Stimulated activated naive CD4-positive, alpha-beta T cell (primary cell): ENCODE measurements around the gene PCGF3.
A peak's percentile ranks its signal among the peaks of the same experiment; 100 is the strongest.
"Not testable (repeated sequence)": the region's sequence is repeated elsewhere in the genome, so short reads cannot be mapped to it uniquely, and the experiment has no call there.

Source experiments
- DNase-seq, 6 experiments: peaks; one replicate each; lab custom pipeline; 2025; lab: John Stamatoyannopoulos, UW

PCGF3 gene

GRCh38 chr4:668219-668618, 37.4 kb upstream of the PCGF3 start:
- DNase-seq: not testable (repeated sequence)

GRCh38 chr4:669806-670559, 35.6 kb upstream of the PCGF3 start:
- not testable (repeated sequence) for DNase-seq

GRCh38 chr4:671769-672168, 33.9 kb upstream of the PCGF3 start:
- DNase-seq: no peak

DNA sequence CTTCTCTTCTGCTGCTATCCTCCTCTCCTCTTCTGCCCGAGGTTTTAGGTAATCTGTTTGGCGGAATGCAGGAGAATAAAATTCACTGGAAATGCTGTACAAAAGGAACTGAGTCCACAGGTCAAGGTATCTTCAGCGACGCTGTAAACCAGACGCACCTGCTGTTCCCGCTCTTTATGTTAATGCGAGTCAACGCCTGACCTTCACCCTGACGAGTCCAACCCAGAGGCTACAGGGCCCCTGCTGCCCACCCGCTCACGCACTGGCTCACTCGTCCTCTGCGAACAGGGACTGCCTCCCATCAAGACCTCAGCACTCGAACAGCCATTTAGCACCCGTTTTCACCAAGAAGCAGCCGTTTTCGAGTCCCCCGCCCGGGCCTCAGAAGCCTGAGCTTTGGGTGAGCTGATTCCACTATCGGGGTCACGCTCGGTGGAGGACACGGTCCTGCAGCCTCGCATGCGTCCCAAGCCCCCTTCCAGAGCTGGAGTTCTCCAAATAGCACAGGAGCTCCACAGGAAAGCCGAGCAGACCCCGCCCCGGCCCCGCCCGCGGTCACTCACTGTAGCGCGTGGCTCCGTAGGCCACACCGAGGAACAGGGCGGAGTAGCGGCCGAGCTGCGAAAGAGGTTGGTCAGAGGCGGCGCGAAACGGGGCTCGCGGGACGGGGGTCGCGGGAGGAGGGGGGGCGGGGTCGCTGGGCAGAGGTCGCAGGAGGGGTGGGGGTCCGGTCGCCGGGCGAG, 32.1 kb upstream of the PCGF3 start:
- DNase-seq: peak in 1 of 6 experiments; percentile 46

DNA sequence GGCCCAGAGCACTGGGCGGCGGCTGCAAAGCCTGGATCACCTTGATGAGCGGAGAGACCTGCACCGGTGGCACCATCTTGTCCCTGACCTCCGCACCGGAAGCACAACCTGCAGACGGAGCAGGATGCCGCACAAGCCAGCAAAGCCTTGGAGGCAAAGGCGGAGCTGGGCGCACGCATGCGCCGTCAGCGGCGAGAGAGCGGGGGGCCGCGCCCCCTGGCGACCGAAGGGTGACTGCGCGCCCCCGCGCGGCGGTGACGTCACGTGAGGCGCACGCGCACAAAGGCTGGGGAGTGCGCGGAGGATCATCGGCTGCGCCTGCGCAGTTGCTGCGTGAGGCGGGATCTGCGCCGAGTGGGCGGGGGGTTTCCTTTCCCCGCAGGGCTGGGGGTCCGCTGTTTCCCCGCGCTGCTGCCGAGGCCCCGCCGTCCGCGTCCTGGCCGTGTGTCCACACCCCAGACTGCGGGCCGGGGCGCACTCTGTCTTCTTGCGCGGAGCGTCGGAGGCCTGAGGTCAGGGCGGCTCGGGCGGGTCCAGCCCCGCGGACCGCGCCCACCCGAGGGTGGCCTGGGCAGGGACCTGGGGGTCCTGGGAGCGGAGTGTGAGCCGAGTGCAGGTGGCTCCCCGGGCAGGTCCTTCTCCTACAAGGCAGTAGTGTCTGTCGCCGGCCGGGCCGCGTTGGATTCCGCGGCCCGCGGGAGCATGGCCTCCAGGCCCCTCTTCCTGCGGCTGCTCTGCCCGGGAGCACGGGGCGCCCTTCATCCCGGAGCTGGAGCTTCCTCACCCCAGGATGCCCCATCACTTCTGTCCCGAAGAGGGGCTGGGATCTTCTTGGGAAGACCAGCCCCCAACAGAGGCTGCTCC, 31.2 kb upstream of the PCGF3 start, which contains the start of the genes ATP5ME and MYL5:
ATP5ME (minus strand) TSS at position 105 of the 864 bp plus-strand sequence; CDS start at position 76, 29 bp downstream.
MYL5 (plus strand) TSS at position 371 of the 864 bp plus-strand sequence. CDS start 3,485 bp downstream, outside the sequence.
- DNase-seq: peak; percentile 97 to 98 (median 98)

GRCh38 chr4:675036-675882, 30.4 kb upstream of the PCGF3 start:
- DNase-seq: peak in 2 of 6 experiments; percentile 31 to 45

DNA sequence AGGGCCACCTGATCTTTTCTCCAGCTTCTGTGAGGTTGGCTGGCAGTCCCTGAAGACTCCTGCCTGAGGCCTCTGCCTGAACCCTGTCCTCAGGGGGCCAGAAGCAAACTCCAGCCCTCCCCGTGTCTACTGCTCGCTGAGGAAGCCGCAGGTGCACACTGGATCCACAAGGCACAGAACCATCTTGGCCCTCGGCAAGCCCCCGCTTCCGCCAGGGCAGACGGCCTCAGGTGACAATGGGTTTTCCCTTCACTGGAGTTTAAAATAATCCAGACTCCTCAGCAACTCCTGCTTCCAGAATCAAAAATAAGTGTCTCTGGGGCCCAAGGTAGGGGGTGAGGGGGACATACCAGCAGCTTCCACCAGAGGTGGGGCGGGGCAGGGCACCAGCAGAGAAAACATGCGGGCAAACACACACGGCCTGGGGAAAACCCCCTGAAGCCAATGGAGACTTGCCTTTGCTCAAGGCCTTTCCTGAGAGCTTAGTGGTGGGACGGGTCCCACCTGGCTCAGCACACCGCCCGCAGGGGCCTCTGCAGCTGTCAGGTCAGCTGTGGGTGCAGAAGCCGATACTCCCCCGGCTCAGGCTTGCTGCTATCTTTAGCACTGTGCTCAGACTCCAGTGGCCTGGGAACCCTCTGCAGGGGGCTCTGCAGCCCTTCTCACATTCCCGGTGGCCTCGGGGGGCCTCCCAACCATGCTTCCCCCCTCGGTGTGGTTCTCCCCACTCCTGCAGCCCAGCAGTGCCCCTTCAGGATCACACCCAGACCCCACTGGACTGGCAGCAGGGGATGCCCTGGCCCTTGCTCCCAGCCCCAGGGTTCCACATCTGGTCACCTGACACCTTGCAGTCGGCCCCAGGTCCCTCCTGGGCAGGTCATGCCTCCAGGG, 29.4 kb upstream of the PCGF3 start:
- DNase-seq: no peak

GRCh38 chr4:676871-677235, 28.8 kb upstream of the PCGF3 start:
- no peak for DNase-seq

GRCh38 chr4:677431-678293, 28.0 kb upstream of the PCGF3 start:
- no peak for DNase-seq

- no peak for DNase-seq
Observed at GRCh38 chr4:678331-679103, 27.1 kb upstream of the PCGF3 start.

GRCh38 chr4:679104-679481, 26.5 kb upstream of the PCGF3 start:
- DNase-seq: no peak

GRCh38 chr4:679629-680028, 26.0 kb upstream of the PCGF3 start:
- DNase-seq: no peak

- DNase-seq: no peak
Observed at GRCh38 chr4:680091-680490, 25.5 kb upstream of the PCGF3 start.

DNA sequence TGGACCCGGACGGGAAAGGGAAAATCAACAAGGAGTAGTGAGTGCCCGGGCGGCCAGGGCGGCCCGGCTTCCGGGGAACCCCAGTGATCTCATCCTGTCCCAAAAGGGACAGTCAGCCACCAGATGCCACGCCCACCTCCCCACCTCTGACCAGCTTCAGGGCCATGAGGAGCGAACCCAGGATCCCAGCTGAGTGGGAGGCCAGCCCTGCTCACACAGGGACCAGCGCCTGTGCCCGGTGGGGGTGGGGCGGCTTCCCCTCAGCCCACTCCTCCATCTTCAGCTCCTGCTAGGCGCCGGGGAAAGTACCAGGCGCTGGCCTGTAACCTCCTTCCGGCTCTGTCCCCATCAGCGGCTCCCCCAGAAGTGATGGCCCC, 25.1 kb upstream of the PCGF3 start:
- no peak for DNase-seq

DNA sequence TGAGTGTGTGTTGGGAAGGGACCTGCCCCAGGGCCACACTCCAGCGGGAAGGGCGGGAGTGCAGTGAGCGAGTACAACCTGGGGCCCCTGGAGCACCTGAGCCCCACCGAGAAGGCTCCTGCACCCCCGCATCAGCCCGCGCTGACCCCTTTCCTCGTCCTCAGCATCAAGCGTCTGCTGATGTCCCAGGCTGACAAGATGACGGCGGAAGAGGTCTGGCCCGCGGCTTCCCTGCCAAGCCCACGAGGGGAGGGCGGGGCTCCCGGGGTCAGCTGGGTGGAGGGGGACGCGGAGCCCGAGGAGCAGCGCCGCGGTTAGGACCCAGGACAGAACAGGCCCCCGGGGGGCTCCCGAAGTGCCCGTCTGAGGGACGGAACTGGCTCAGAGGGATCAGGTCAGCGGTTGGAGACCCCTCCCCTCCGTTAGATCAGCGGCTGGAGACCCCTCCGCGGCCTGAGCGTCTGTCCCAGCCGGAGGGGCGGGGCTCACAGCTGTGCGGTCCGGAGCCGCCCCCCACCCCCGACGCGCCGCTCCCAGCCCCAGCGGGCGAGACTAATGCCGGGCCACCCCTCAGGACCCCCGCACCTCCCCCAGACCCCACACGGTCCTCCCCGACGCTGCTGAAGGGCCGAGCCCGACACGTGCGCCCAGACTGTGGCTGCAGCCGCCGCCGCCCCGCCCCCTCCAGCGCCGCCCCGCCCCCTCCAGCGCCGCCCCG, 24.5 kb upstream of the PCGF3 start:
- peak in 5 of 6 experiments; percentile 26 to 46 (median 29) for DNase-seq

DNA sequence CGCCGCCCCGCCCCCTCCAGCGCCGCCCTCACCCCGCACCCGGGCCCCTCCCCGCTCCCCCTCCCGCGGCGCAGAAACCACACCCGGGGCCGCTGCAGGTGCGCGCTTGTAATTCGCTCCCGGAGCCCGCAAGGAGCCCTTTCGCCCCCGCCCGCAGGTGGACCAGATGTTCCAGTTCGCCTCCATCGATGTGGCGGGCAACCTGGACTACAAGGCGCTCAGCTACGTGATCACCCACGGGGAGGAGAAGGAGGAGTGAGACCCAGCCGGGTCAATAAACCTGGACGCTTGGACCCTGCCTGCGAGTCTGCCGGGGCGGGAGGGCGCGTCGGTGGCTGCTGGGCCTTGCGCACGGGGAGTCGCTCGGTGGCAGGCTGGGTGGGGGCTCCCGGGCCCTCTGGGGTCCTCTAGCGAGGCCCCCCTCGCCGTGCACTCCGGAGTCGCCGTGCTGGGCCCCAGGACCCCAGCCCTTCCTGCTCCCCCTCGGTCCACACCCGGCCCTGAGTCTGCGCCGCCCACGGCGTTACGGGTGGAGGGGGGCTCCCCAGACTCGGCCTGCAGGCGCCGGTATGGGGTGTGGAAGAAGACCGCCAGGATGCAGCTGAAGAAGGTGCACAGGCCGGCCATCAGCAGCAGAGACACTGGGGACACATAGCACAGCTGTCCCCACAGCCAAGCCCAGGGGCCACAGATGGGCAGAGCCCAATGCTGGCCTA, 23.7 kb upstream of the PCGF3 start:
- DNase-seq: peak in 5 of 6 experiments; percentile 12 to 69 (median 41)

DNA sequence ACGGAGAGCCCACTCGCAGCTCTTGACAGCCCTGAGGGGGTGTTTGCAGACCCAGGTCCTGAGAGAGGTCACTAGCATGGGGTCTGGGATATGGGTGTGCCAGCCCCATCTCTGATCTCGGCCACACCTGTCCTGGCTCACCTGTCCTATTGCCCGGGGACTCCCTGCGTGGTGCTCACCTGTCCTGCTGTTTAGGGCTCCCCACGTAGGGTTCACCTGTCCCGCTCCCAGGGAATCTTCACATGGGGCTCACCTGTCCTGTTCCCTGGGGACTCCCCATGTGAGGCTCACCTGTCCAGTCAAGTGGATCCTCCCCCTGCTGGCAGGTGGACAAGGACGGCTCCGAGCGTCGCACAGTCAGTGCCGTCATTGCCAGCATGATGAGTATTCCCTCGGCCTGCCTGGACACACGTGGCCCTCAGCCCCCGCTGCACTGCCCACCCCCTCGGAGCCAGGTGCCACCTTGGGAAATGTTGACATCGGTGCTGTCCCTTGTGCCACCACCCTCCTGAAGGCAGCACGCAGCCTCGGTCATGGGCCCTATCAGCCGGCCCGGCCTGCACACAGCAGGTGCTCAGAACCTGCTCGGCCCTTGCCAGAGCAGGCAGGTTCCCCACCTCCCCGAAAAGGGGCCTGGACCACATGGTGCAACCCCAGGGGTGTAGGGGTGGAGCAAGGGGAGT, 23.0 kb upstream of the PCGF3 start:
- DNase-seq: no peak
